Measurements from ENCODE around the gene SGIP1.
A peak's percentile ranks its signal among the peaks of the same experiment; 100 is the strongest.

The SGIP1 gene

DNA sequence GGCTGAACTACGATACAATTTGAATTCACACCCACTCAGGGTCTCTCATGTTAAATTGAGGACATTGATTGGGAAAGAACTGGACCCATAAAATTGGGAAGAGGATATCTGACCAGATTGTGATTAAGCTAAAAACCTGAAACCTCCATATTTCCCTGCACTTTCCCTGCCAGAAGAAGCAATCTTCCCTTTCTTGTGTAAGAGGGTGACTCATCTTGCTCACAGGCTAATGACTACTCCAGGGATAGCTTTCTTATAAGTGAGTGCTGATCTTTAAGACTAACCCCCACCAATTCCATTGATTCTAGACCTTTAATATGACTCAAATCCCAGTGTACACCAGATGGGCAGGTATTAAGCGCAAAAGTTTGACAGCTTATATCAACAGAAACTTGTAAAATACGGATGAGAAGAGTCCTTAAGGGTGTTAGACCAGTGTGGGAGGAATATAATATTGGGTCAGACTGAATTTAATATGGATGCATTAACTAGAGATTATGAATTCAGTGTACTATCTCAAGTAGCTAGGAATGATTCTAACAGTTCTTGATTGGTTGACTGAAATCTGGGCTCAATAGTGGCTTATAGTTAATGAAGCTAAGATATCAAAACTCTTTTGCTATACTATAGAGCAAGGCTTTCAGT, 12.1 kb upstream of the SGIP1 start:
- no peak overlapping the region for H3K27ac ChIP-seq
- TF ChIP-seq CTCF (conservative IDR thresholded peaks at IDR 0.05): no peak

- no peak for TF ChIP-seq CTCF (conservative IDR thresholded peaks at IDR 0.05)
- H3K27ac ChIP-seq: no peak overlapping the region
Measured at GRCh38 chr1:66523562-66523961, 10.4 kb upstream of the SGIP1 start.

- no peak for TF ChIP-seq CTCF (conservative IDR thresholded peaks at IDR 0.05)
- H3K27ac ChIP-seq: no peak overlapping the region
Measured at GRCh38 chr1:66525086-66525485, 8.9 kb upstream of the SGIP1 start.

- H3K27ac ChIP-seq: no peak overlapping the region
- no peak for TF ChIP-seq CTCF (conservative IDR thresholded peaks at IDR 0.05)
Measured at GRCh38 chr1:66526036-66526435, 7.9 kb upstream of the SGIP1 start.

DNA sequence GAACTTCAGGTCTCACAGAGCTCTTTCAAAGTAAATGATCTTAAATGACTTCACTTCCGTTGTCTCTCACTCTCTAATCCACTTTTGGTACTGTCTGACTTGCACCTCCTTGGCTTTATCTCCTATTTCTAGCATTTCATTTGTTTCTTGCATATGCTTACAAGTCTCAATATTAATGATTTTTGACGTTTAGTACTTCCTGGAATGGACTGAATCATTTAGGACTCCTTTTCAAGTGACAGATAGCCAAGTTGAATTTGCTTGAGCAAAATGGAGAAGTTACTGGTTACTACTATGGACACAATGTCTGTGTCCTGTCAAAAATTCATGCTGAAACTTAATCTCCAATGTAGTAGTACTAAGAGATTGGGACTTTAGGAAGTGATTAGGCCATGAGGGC, 7.0 kb upstream of the SGIP1 start:
- TF ChIP-seq CTCF (conservative IDR thresholded peaks at IDR 0.05): no peak
- H3K27ac ChIP-seq: no peak overlapping the region

DNA sequence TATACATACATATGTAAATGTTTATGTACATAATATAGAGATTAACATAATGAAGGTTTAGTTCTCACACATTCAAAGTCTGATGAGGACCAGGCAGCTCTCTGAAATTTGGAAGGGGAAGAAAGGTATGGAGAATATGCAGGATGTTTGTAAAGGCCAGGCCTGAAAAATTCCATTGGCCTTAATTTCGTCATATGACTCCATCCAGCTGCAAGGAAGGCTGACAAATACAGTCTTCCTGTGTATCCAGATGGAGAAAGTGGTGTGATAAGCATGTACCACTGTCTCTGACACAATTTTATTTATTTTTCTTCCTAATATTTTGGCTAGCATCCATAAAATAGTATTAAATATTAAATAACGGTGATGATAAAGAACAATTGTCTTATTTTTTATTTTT, 6.3 kb upstream of the SGIP1 start:
- no peak for TF ChIP-seq CTCF (conservative IDR thresholded peaks at IDR 0.05)
- H3K27ac ChIP-seq: no peak overlapping the region

DNA sequence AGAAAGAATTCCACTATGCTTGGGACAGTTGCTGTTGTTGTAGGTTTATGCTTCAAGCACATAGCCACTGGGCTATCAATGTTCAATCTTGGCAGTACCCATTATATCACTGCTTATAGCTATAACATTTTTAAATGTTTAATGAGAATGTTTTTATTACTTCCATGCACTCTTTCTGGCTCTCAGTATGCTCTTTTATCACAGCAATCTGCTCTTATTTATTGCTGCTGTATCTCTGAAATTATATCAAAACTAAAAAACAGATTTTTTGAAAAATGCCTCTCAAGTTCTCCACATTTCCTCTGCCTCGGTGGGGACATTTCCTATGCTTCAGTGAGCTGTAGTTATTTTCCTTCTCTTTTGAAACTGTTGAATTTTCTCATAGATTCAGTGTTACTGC, 5.4 kb upstream of the SGIP1 start:
- peak overlapping the region; percentile 22; the same call in 1 of the 2 replicates for H3K27ac ChIP-seq
- TF ChIP-seq CTCF (conservative IDR thresholded peaks at IDR 0.05): no peak
